OCI-M1 (cell line): ENCODE results near the gene STK17B.
"Not testable (repeated sequence)": the region's sequence is repeated elsewhere in the genome, so short reads cannot be mapped to it uniquely, and the experiment has no call there.

Source experiments
- DNase-seq: peaks from one replicate; lab custom pipeline; 2025; lab: John Stamatoyannopoulos, UW

Gene STK17B

GRCh38 chr2:196171248-196171871, at the start of gene STK17B:
Gene STK17B (minus strand): TSS chr2:196171578. CDS start chr2:196163383, 8,195 bp downstream.
- peak; percentile 97 for DNase-seq

- no peak for DNase-seq
Observed at GRCh38 chr2:196220671-196221070, 49.3 kb upstream of the STK17B start.

DNA sequence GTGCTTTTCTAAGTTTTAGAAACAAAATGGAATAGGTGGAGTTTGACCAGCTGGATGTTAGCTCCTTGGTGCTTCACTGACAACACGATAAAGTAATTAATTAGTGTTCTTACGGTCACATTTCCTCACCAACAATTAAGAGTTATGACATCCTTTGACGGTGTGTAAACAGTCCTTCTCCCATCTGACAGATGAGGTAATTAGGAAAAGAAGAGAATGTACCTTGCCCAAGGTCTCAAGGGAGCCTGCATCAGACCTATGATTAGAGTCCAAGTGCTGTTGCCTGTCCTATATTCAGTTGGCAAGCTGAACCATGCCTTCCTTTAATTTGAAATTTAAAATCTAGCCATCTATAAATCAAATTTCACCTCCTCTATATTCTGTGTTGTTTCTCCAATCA, 48.3 kb upstream of the STK17B start:
- DNase-seq = no peak

GRCh38 chr2:196218106-196218505, 46.7 kb upstream of the STK17B start:
- no peak for DNase-seq

- no peak for DNase-seq
Observed at GRCh38 chr2:196217116-196217515, 45.7 kb upstream of the STK17B start.

GRCh38 chr2:196215376-196215775, 44.0 kb upstream of the STK17B start:
- peak; percentile 21 for DNase-seq

GRCh38 chr2:196214156-196214555, 42.8 kb upstream of the STK17B start:
- no peak for DNase-seq

DNA sequence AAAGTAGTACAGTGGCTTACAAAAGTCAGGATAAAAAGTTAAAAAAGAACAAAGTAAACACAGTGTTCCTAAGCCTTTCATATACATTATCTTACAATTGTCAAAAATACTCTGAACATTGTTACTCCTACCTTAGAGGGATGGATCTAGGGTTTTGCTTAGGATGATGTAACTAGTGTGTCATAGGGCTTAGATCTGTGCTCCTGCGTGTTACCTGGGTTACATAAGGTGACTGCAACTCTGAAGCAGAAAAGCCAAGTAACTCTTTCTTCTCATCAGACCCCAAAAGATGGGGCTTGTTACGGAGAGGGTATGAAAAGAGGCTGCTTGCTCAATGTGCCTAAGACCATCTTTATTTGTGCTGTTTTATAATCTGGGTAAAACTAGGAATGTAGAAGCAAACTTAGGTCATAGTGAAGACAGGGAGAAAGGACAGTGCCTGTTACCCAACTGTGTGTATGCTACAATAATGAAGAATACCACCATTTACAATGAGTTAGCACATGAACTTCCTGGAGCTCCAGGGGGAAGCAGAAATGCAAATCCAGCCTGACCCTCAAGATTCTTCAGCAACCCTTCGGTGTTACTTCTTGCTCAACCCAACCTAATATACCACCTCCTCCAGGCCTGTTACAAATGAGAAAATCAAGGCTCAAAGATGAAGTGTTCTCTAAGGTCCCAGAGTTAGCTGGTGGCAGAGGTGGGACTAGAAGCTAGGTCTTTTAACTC, 42.0 kb upstream of the STK17B start:
- no peak for DNase-seq

GRCh38 chr2:196208915-196209314, 37.5 kb upstream of the STK17B start:
- no peak for DNase-seq

DNA sequence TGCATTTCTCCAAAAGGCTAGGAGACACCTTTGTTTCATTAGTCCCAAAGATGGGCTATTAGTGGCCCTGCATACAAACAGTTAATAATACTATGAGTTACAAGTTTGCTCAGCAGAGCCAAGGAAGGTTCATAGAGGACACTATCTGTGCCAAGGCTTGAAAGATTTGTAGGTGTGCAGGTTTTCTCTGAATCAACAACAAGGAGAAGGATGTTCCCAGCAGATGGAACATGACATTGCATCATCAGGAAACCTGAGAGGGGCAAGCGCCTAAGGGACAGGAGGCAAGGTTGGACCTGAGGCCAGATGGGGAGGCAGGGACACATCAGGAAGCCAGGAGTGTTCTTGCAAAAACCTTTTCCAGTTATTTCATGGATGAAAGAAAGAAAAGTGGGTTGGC, 35.4 kb upstream of the STK17B start:
- no peak for DNase-seq

GRCh38 chr2:196205881-196206435, 34.6 kb upstream of the STK17B start:
- DNase-seq = no peak

GRCh38 chr2:196205011-196205766, 33.8 kb upstream of the STK17B start:
- DNase-seq = no peak

GRCh38 chr2:196201229-196202009, 30.0 kb upstream of the STK17B start:
- peak; percentile 36 for DNase-seq

- peak; percentile 11 for DNase-seq
Observed at GRCh38 chr2:196200557-196200956, 29.2 kb upstream of the STK17B start.

GRCh38 chr2:196195758-196196157, 24.4 kb upstream of the STK17B start:
- no peak for DNase-seq

DNA sequence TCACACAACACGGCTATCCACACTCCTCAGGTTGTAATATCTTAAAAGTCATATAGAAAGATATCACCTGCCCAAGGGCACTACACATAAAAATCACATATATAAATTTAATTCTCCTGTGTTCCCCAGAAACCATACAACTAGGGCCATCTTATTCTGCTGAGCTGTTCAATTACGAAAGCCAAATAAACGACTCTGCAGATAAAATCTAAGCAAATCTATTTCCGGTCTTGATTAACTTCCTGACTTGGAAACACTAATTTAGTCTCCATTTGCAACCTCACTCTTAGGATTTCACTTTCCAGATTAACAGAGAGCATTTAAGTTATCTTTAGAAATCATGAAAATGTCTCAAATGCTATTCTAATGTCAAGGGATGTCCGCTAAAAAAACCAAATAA, 23.9 kb upstream of the STK17B start:
- no peak for DNase-seq

GRCh38 chr2:196191541-196191940, 20.2 kb upstream of the STK17B start:
- no peak for DNase-seq

DNA sequence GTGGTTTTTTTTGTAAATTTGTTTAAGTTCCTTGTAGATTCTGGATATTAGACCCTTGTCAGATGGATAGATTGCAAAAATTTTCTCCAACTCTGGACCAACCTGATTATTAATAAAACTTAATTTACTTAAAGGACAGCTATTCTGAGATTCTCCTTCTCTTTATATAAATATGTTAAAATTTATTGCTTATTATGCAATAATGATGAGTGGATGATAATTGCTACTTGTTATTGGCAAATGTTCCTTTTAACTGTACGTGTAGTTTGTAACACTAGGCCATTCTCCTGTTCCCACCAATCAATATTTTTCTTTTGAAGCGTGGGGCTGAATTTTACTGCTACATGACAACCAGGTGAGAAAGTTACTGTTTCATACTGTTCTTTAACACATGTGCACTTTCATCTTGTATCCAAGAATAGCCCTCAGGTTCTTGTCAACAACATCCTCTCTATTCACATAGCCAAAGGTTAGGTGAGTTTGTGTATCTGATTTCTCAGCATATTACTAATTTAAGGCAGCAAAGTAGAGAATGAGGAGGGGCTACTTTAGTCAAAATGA, 16.6 kb upstream of the STK17B start:
- no peak for DNase-seq

GRCh38 chr2:196187175-196187700, 15.9 kb upstream of the STK17B start:
- not testable (repeated sequence) for DNase-seq

GRCh38 chr2:196186266-196186980, 15.0 kb upstream of the STK17B start:
- DNase-seq = no peak

- DNase-seq = no peak
Observed at GRCh38 chr2:196184921-196185320, 13.5 kb upstream of the STK17B start.
